GM12878 (cell line): ENCODE data around the gene PIGQ. TPM values are rescaled to one million over a fixed set of nuclear protein-coding genes. Genes with fewer than 3 reads are reported as not detected.

Source experiments
- ATAC-seq: fragments of 200-7000 bp; cut with Tn5 transposase; 3 replicates; pipeline ENCODE4 v1.9.1; 2020; ENCODE audit warnings: mild to moderate bottlenecking, moderate library complexity
- BruUV-seq: library from RNA; stranded (reverse); fragments of 400-500 nt; replicated peaks from 2 replicates; lab custom pipeline; 2021; lab: Mats Ljungman, UMichigan
- CTCF ChIA-PET: fragments of 300-600 bp; sonication (Branson Sonifier 250); formaldehyde crosslinking; extraction: SDS; loops from one replicate; lab custom pipeline; 2021; ENCODE audit warnings: inconsistent platforms; lab: Yijun Ruan, JAX
- POLR2A ChIA-PET: fragments of 350-600 bp; formaldehyde crosslinking; extraction: SDS; loops from one replicate; lab custom pipeline; 2021; ENCODE audit warnings: inconsistent platforms; lab: Charles Lee
- RAD21 ChIA-PET: fragments of 300-600 bp; sonication (Branson Sonifier 250); formaldehyde crosslinking; loops from one replicate; lab custom pipeline; 2023; ENCODE audit warnings: antibody characterized with exemption; ENCODE audit not compliant: unreplicated experiment; lab: Charles Lee
- SMC1A ChIA-PET: fragments of 300-600 bp; sonication (Branson Sonifier 250); formaldehyde crosslinking; loops from one replicate; lab custom pipeline; 2023; ENCODE audit not compliant: unreplicated experiment, uncharacterized antibody; lab: Charles Lee
- DNase-seq: peaks from one replicate; pipeline ENCODE4 v3.0.0-alpha.2; 2011; ENCODE audit warnings: low read depth, low spot score
- FAIRE-seq: peaks from 3 replicates; lab custom pipeline; 2011; peaks lifted over from hg19 to GRCh38; lab: Jason Lieb, UNC
- H2AFZ ChIP-seq: 2 replicates; pipeline ENCODE4 v1.6.0; 2011; ENCODE audit warnings: low read depth, low read length, control low read depth; ENCODE audit not compliant: control insufficient read depth
- H3K27ac ChIP-seq: 2 replicates; pipeline ENCODE4 v1.5.1; 2011; ENCODE audit warnings: control low read depth; ENCODE audit not compliant: control insufficient read depth, insufficient read depth
- H3K27me3 ChIP-seq, 2 experiments: replicated peaks in 1 of 2; 2 replicates each; pipeline versions ENCODE4 v1.6.0 to v1.6.1; 2011; ENCODE audit warnings: low read length in 1 of 2; ENCODE audit not compliant: control insufficient read depth in 2 of 2, insufficient read depth in 2 of 2
- H3K36me3 ChIP-seq, 2 experiments: 2 replicates each; pipeline ENCODE4 v1.5.1; 2011; ENCODE audit warnings: low read length in 1 of 2; ENCODE audit not compliant: control insufficient read depth in 2 of 2, insufficient read depth in 2 of 2
- H3K4me1 ChIP-seq: 2 replicates; pipeline ENCODE4 v1.6.1; 2011; ENCODE audit warnings: mild to moderate bottlenecking, low read length, moderate library complexity, mixed read lengths; ENCODE audit not compliant: control insufficient read depth, insufficient read depth
- H3K4me2 ChIP-seq: 2 replicates; pipeline ENCODE4 v1.6.0; 2011; ENCODE audit warnings: control low read depth; ENCODE audit not compliant: control insufficient read depth, insufficient read depth
- H3K4me3 ChIP-seq: fragments of 200-600 bp; sonication (generic); 2 replicates; pipeline ENCODE4 v1.5.1; 2016
- H3K79me2 ChIP-seq: 2 replicates; pipeline ENCODE4 v1.6.0; 2011; ENCODE audit warnings: low read length; ENCODE audit not compliant: control insufficient read depth, insufficient read depth
- H3K9ac ChIP-seq: 2 replicates; pipeline ENCODE4 v1.8.0; 2011; ENCODE audit warnings: low read length, control low read depth, mixed read lengths; ENCODE audit not compliant: control insufficient read depth, insufficient read depth
- H3K9me3 ChIP-seq: replicated peaks from 3 replicates; pipeline ENCODE4 v1.5.1; 2011; ENCODE audit warnings: mild to moderate bottlenecking, low read length; ENCODE audit not compliant: control insufficient read depth, insufficient read depth
- H4K20me1 ChIP-seq: 2 replicates; pipeline ENCODE4 v1.6.0; 2011; ENCODE audit not compliant: control insufficient read depth, insufficient read depth
- DPF2 ChIP-seq: fragments of 450-650 bp; IDR thresholded peaks from 2 replicates; pipeline ENCODE4 v1.6.1; 2017; ENCODE audit warnings: mild to moderate bottlenecking
- HCFC1 ChIP-seq: fragments of 150-350 bp; IDR thresholded peaks from 2 replicates; pipeline ENCODE4 v1.6.1; 2014; ENCODE audit warnings: low read length
- IKZF1 ChIP-seq: fragments of 450-650 bp; conservative IDR thresholded peaks from 2 replicates; pipeline ENCODE4 v1.6.1; 2017; ENCODE audit warnings: antibody characterized with exemption, mild to moderate bottlenecking
- NFYB ChIP-seq: IDR thresholded peaks from 2 replicates; pipeline ENCODE4 v1.6.1; 2011; ENCODE audit warnings: low read depth, mild to moderate bottlenecking, low read length, improper control_type of control experiment, moderate library complexity; ENCODE audit not compliant: insufficient read depth
- SUZ12 ChIP-seq: fragments of 200-600 bp; sonication (generic); IDR thresholded peaks from one replicate; pipeline ENCODE4 v1.6.1; 2018; ENCODE audit warnings: antibody characterized with exemption, mild to moderate bottlenecking; ENCODE audit not compliant: unreplicated experiment
- WGBS: methylation state at CpG from one replicate; pipeline ENCODE4 v1.1.6; 2016; ENCODE audit warnings: low lambda C conversion rate; ENCODE audit not compliant: insufficient replicate concordance, insufficient coverage; ENCODE audit errors: missing lambda C conversion rate; 5-methylcytosine and 5-hydroxymethylcytosine counted together
- in situ Hi-C: fragments of 300-500 bp; cut with MboI; formaldehyde crosslinking; loops from 9 replicates; pipeline ENCODE4 v1.14.3; 2018; ENCODE audit warnings: mixed read lengths
- intact Hi-C: fragments of 100-400 bp; cut with micrococcal nuclease; formaldehyde crosslinking; loops from one replicate; pipeline ENCODE4 v1.14.2; 2022; ENCODE audit not compliant: unreplicated experiment
- polyA plus RNA-seq, 11 experiments: library from polyadenylated mRNA; depleted of rRNA in 4 of 11; unstranded in 6 of 11; stranded (reverse) in 5 of 11; fragments of >200 nt; fragmentation: Nextera tagmentation in 4 of 11; fragmentation: Illumina TruSeq in 1 of 11; extraction: Ambion mirVana in 4 of 11; extraction: Trizol in 1 of 11; gene quantifications; 1 replicate in 1 of 11; 2 replicates in 10 of 11; pipeline versions ENCODE4 v1.2.1 to v1.2.3, GENCODE V29; 2011 to 2016; ENCODE audit warnings: inconsistent platforms in 2 of 11, missing spikeins in 2 of 11, low read depth in 1 of 11
- total RNA-seq, 4 experiments: library from RNA; depleted of rRNA in 3 of 4; stranded (reverse); fragments of >200 nt in 3 of 4; fragmentation: Illumina TruSeq in 1 of 4; extraction: Trizol in 1 of 4; gene quantifications; 2 replicates each; pipeline versions ENCODE4 v1.2.1 to v1.2.3, GENCODE V29; 2013 to 2021
- TF ChIP-seq, protein P1 (sequence below): fragments of 450-650 bp; IDR thresholded peaks from 2 replicates; pipeline ENCODE4 v1.6.1; 2016; ENCODE audit warnings: mild to moderate bottlenecking

The PIGQ gene
- total and polyA plus RNA-seq, 10 of the 15 experiments (the other 5 are each of a cell fraction or from before 2014, with no cell fraction given), result 1.8 to 31.3 (median 17.5) TPM; not detected in 1

DNA sequence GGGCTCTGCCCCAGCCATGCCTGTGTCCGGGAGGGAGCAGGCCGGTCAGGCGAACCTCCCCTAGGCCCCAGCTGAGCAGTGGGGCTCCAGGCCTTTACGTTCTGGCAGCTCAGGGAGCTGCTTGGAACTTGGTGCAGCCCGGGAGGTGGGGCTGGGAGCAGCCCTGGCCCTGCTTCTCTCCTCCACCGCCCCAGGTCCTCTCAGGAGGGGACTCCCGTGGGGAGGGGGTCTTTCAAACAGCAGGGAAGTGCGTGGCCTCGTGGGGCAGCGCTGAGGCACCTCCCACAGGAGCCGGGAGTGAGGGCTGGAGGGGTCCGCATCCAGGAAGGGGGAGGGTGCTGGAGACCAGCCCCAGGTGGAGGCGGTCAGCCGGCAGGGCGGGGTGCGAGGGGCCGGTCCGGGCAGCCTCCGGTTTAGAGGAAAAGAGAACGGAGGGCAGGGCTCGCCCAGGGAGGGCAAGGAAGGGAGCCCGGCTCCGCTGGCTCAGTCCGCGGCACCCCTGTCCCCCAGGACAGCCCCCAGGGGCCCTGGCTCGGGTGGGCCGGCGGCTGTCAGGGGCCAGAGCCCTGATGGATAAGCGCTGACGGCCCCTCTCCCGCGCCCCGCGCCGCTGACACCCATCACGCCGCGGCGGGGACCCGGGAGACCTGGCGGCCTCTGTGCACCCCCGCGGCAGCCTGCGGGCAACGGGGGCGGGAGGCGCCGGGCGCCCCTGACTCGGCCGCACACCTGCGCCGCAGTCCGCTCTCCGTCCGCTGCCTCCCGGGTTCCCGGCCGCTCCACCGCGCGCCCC, 10.2 kb upstream of the PIGQ start:
- Histone ChIP-seq H3K4me1 (no peaks in the 10 kb centered on the region), H2AFZ (no peak overlapping the region), H3K27me3 (peaks cover 4 to 9% of the 10 kb centered on the region in 2 experiments; a peak in 3 of 4 replicates), H3K4me3 (no peak overlapping the region), H3K4me2 (no peak overlapping the region), H3K36me3 (no peaks in the 10 kb centered on the region), H4K20me1 (no peaks in the 10 kb centered on the region), H3K27ac (no peak overlapping the region), H3K79me2 (no peaks in the 10 kb centered on the region), H3K9ac (no peak overlapping the region), H3K9me3 (no peaks in the 10 kb centered on the region)
- FAIRE-seq, result no peak
- 21% methylated on average over 29 of the region's 62 CpGs for WGBS
- ChIA-PET POLR2A (no interaction called here), SMC1A (no interaction called here), RAD21 (no interaction called here), CTCF (no interaction called here)
- TF ChIP-seq, protein P1, sequence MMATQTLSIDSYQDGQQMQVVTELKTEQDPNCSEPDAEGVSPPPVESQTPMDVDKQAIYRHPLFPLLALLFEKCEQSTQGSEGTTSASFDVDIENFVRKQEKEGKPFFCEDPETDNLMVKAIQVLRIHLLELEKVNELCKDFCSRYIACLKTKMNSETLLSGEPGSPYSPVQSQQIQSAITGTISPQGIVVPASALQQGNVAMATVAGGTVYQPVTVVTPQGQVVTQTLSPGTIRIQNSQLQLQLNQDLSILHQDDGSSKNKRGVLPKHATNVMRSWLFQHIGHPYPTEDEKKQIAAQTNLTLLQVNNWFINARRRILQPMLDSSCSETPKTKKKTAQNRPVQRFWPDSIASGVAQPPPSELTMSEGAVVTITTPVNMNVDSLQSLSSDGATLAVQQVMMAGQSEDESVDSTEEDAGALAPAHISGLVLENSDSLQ, result no peak
- no peak for TF ChIP-seq IKZF1
- no peak for TF ChIP-seq HCFC1
- no peak for TF ChIP-seq NFYB
- no TSS peak for BruUV-seq
- intact Hi-C loops, result no loop called here
- no peak for DNase-seq
- in situ Hi-C loops, result no loop called here
- no peak for ATAC-seq

DNA sequence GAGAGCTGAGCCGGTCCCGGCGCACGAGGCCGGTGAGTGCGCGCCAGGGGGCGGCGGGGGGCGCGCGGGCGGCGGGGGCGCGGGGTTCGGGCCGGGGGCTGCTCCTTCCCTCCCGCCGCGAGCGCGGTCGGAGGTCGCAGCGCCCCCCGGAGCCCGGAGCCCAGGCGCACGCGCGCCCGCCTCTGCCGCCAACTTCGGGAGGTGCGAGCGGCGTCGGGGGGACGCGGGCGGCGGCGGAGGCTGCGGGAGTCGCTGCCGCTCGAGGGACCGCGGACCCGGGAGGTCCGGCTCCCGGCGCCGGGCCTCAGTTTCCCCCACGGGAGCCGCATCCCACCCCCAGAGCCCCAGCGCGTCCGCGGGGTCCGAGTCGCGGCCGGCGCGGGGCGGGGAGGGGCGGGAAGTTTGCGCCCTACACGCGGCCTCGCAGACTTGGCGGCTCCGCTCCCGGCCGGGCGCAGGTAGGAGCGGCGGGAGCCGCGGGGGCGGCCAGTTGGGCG, 9.5 kb upstream of the PIGQ start, which contains the start of gene PRR35:
TSS of gene PRR35 (plus strand) at position 191 of the 497 bp plus-strand sequence. CDS start 2,901 bp downstream, outside the sequence.
- in situ Hi-C loops, result no loop called here
- no peak for TF ChIP-seq DPF2
- peak; percentile 54 for TF ChIP-seq SUZ12
- ChIA-PET SMC1A (no interaction called here), RAD21 (no interaction called here), CTCF (no interaction called here), POLR2A (no interaction called here)
- Histone ChIP-seq H3K27me3 (peaks cover 4 to 9% of the 10 kb centered on the region in 2 experiments; a peak in 3 of 4 replicates), H3K79me2 (no peaks in the 10 kb centered on the region), H2AFZ (no peak within 1 kb of the TSS), H3K9me3 (no peaks in the 10 kb centered on the region), H3K9ac (no peak within 1 kb of the TSS), H3K4me1 (no peaks in the 10 kb centered on the region), H3K27ac (no peak within 1 kb of the TSS), H4K20me1 (no peaks in the 10 kb centered on the region), H3K36me3 (no peaks in the 10 kb centered on the region), H3K4me3 (no peak within 1 kb of the TSS), H3K4me2 (no peak within 1 kb of the TSS)
- intact Hi-C loops, result no loop called here
- DNase-seq, result no peak
- WGBS, result no CpG with 5 or more reads among the region's 84 CpGs
- FAIRE-seq, result no peak
- BruUV-seq, result no TSS peak
- ATAC-seq, result no peak
